Sigmoid colon (tissue), 7 donors: ENCODE measurements around the gene TRAF3IP1. TPM values are rescaled to one million over a fixed set of nuclear protein-coding genes. Genes with fewer than 3 reads are reported as not detected.

Experiments used
- DNase-seq: peaks from one replicate; pipeline ENCODE4 v3.0.0-alpha.2; 2019
- H3K27ac ChIP-seq, 4 donors: fragments of 200-600 bp; sonication (generic); one replicate each; pipeline ENCODE4 v1.5.1; 2016 to 2019; ENCODE audit warnings: mild to moderate bottlenecking in 1 of 4
- H3K27me3 ChIP-seq, 3 donors: fragments of 200-600 bp; sonication (generic); one replicate each; pipeline ENCODE4 v1.5.1; 2019; ENCODE audit warnings: mild to moderate bottlenecking in 1 of 3
- H3K36me3 ChIP-seq, 4 donors: fragments of 200-600 bp; sonication (generic); one replicate each; pipeline ENCODE4 v1.5.1; 2016 to 2019
- H3K4me1 ChIP-seq, 4 donors: fragments of 200-600 bp; sonication (generic); one replicate each; pipeline ENCODE4 v1.5.1; 2017 to 2019
- H3K4me3 ChIP-seq, 4 donors: fragments of 200-600 bp; sonication (generic); one replicate each; pipeline ENCODE4 v1.5.1; 2017 to 2019; ENCODE audit warnings: mild to moderate bottlenecking in 2 of 4, moderate library complexity in 1 of 4
- H3K9me3 ChIP-seq, 4 donors: fragments of 200-600 bp in 3 of 4; sonication (generic) in 3 of 4; one replicate each; pipeline versions ENCODE4 v1.5.1 to v1.6.1; 2013 to 2019
- EP300 ChIP-seq, 4 donors: sonication (generic); formaldehyde crosslinking; IDR thresholded peaks; one replicate each; pipeline ENCODE4 v1.6.1; 2017; ENCODE audit warnings: antibody characterized with exemption in 4 of 4
- POLR2A ChIP-seq, 2 donors: fragments of 450-650 bp; IDR thresholded peaks; one replicate each; pipeline ENCODE4 v1.6.1; 2016; ENCODE audit warnings: antibody characterized with exemption in 2 of 2, mild to moderate bottlenecking in 2 of 2, moderate library complexity in 2 of 2
- POLR2AphosphoS5 ChIP-seq, 4 donors: sonication (generic); formaldehyde crosslinking; IDR thresholded peaks; one replicate each; pipeline ENCODE4 v1.6.1; 2017; ENCODE audit warnings: antibody characterized with exemption in 4 of 4
- WGBS, 2 donors: extraction: QIAGEN DNeasy Blood & Tissue Kit; methylation state at CpG; one replicate each; pipeline ENCODE4 v1.1.7; 2013; 5-methylcytosine and 5-hydroxymethylcytosine counted together
- intact Hi-C: fragments of 100-400 bp; cut with DNase I; formaldehyde crosslinking; loops from one replicate; pipeline ENCODE4 v1.15.1; 2023
- polyA plus RNA-seq, 3 donors: library from polyadenylated mRNA; stranded (reverse); fragments of 200-250 nt; gene quantifications; one replicate each; pipeline ENCODE4 v1.2.3, GENCODE V29; 2013
- total RNA-seq, 4 donors: library from RNA; depleted of rRNA; stranded (reverse); fragments of >200 nt; gene quantifications; one replicate each; pipeline ENCODE4 v1.1.0, GENCODE V29; 2016
- TF ChIP-seq, protein P1 (sequence below), 4 experiments: fragments of 450-650 bp in 3 of 4; fragments of 200-600 bp in 1 of 4; IDR thresholded peaks; one replicate each; pipeline ENCODE4 v1.5.1; 2016 to 2019; ENCODE audit warnings: antibody characterized with exemption in 4 of 4, mild to moderate bottlenecking in 3 of 4, moderate library complexity in 2 of 4
- donor health status: healthy with polysubstance abuse.
- donor health status: Bipolar disorder and iron deficiency.
- donor health status: healthy.

Gene TRAF3IP1
- total and polyA plus RNA-seq, 7 donors: 6.9 to 20.8 (median 17.5) TPM

DNA sequence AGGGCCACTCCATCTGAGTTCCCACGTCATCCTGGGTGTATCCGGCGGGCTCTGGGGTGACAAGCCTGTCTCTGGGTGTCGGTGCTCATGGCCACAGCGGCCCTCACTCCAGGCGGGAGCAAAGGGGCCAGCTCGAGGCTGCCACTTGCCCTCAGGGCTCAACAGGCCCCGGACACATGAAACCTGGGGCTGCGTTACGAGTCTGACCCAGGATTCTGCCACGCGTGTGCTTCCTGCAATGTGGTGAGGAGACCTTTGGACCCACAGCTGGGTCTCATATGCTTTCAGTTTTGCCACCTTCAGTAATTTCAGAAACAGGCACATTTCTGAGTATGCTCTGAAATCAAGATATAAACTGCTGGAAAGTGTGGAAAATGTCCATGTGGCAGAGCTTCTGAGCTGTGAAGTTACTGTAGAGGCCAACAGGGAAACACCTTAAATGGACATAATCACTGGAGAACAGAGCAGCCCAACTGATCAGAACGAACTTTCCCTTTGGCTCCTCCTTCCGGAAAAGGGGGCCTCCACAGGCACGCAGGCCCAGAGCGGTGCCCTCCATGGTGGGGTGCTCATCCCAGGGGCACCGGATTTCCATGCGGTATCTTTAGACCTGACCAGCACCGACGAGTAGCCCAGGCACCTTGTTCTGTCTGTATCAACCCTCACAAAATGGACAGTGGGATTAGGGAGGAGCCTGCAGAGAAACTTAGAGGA is 46.0 kb upstream of the TRAF3IP1 start:
- H3K36me3 ChIP-seq: peaks cover 12 to 82% (median 46%) of the 10 kb centered on the region in 4 donors
- H3K4me3 ChIP-seq: no peak overlapping the region
- H3K27ac ChIP-seq: peak overlapping the region in 1 of 4 donors; percentile 41
- intact Hi-C loops: no loop called here
- H3K27me3 ChIP-seq: no peaks in the 10 kb centered on the region
- no peak for TF ChIP-seq EP300 (IDR thresholded peaks at IDR 0.05)
- TF ChIP-seq, protein P1, sequence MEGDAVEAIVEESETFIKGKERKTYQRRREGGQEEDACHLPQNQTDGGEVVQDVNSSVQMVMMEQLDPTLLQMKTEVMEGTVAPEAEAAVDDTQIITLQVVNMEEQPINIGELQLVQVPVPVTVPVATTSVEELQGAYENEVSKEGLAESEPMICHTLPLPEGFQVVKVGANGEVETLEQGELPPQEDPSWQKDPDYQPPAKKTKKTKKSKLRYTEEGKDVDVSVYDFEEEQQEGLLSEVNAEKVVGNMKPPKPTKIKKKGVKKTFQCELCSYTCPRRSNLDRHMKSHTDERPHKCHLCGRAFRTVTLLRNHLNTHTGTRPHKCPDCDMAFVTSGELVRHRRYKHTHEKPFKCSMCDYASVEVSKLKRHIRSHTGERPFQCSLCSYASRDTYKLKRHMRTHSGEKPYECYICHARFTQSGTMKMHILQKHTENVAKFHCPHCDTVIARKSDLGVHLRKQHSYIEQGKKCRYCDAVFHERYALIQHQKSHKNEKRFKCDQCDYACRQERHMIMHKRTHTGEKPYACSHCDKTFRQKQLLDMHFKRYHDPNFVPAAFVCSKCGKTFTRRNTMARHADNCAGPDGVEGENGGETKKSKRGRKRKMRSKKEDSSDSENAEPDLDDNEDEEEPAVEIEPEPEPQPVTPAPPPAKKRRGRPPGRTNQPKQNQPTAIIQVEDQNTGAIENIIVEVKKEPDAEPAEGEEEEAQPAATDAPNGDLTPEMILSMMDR (IDR thresholded peaks at IDR 0.05): no peak
- TF ChIP-seq POLR2A (IDR thresholded peaks at IDR 0.05): no peak
- no peak for TF ChIP-seq POLR2AphosphoS5 (IDR thresholded peaks at IDR 0.05)
- 50 to 82% methylated on average over 20 of the region's 20 CpGs for WGBS, 2 donors
- peaks cover 0 to 7% (median under 1%) of the 10 kb centered on the region in 4 donors for H3K4me1 ChIP-seq
- no peak for DNase-seq
- no peaks in the 10 kb centered on the region for H3K9me3 ChIP-seq

DNA sequence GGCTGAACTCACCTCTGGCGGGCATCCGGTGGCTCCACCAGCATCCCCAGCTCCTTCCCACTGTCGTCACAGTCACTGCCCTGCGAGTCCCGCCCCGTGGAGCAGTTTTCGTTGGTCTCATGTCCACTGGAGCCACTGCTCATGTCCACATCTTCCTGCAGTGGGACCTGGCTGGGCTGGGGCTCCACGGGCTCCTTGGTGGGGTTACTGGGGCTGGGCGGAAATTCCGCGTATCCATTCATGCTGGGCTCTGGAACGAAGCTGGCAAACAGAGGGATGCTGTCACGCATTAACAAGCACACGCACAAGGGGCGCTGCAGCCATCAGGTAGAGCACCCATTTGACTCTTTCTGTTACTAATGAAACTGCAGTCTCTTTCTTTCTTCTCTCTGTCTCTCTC is 42.6 kb upstream of the TRAF3IP1 start:
- intact Hi-C loops: no loop called here
- H3K36me3 ChIP-seq: peaks cover 6 to 49% (median 30%) of the 10 kb centered on the region in 4 donors
- H3K4me3 ChIP-seq: no peak overlapping the region
- peak; percentile 59 for DNase-seq
- TF ChIP-seq POLR2AphosphoS5 (IDR thresholded peaks at IDR 0.05) (no peak), EP300 (IDR thresholded peaks at IDR 0.05) (no peak), POLR2A (IDR thresholded peaks at IDR 0.05) (no peak)
- TF ChIP-seq, protein P1 (IDR thresholded peaks at IDR 0.05): no peak
- no peaks in the 10 kb centered on the region for H3K27me3 ChIP-seq
- 86 to 92% methylated on average over 15 of the region's 15 CpGs for WGBS, 2 donors
- H3K27ac ChIP-seq: no peak overlapping the region
- no peaks in the 10 kb centered on the region for H3K9me3 ChIP-seq
- H3K4me1 ChIP-seq: peaks cover 0 to 26% (median 7%) of the 10 kb centered on the region in 4 donors

DNA sequence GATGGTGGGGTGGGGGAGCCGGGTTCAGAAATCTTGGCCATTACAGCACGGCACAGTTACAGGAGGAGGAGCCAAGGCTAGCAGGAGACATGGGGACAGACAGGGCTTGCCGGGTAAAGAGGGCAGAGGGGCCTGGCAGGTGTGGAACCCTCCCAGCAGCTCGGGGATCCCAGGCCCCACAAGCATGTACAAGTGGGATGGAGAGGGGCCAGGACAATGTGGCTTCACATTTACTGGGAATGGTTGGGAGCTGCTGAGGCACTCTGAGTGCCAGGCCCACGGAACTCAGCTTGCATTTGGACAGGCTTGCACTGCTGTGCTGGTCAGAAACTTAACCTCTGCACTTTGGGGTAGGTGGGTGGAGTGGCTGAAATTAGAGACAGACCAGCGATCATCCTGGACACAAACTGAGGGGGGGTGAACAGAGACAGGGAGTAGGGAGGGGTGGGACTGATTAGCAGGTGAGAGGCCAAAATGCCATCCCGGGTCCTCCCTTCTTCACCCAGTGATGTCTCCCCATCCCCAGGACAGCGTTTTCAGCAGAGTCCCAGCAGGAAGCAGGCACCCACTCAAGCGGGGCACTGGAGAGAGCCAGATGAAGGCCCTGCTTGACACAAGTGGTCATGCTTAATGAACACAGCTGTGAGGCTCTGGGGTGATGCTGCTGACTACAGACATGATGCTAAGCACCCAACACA is 41.5 kb upstream of the TRAF3IP1 start:
- intact Hi-C loops: no loop called here
- WGBS, 2 donors: 72 to 80% methylated on average over 9 of the region's 9 CpGs
- H3K9me3 ChIP-seq: no peaks in the 10 kb centered on the region
- H3K27ac ChIP-seq: no peak overlapping the region
- H3K27me3 ChIP-seq: no peaks in the 10 kb centered on the region
- no peak overlapping the region for H3K4me3 ChIP-seq
- DNase-seq: peak; percentile 56
- H3K36me3 ChIP-seq: peaks cover 4 to 39% (median 27%) of the 10 kb centered on the region in 4 donors
- peaks cover 0 to 37% (median 7%) of the 10 kb centered on the region in 4 donors for H3K4me1 ChIP-seq
- TF ChIP-seq POLR2AphosphoS5 (IDR thresholded peaks at IDR 0.05) (no peak), EP300 (IDR thresholded peaks at IDR 0.05) (no peak), POLR2A (IDR thresholded peaks at IDR 0.05) (no peak)
- TF ChIP-seq, protein P1 (IDR thresholded peaks at IDR 0.05): no peak

DNA sequence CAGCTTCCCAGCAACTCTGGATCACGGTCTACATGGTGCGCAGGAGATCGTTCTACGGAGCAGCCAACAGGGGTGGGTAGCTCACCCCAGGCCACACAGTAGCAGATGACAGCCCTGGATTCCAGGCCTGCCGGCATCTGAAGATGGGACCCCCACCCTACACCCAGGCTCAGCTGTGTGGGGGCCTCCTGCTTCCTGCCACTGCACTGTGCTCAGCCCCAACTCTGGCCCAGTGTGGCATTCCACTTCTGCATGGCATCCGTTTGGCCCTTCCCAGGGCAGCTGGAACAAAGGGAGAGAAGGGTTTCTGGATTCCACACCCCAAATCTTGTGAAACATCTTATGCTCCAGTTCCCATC is 41.0 kb upstream of the TRAF3IP1 start:
- Histone ChIP-seq H3K36me3 (peaks cover 4 to 34% (median 25%) of the 10 kb centered on the region in 4 donors), H3K9me3 (no peaks in the 10 kb centered on the region), H3K4me1 (peaks cover 0 to 40% (median 9%) of the 10 kb centered on the region in 4 donors), H3K27ac (no peak overlapping the region), H3K27me3 (no peaks in the 10 kb centered on the region), H3K4me3 (no peak overlapping the region)
- intact Hi-C loops: no loop called here
- 89 to 96% methylated on average over 6 of the region's 6 CpGs for WGBS, 2 donors
- TF ChIP-seq POLR2AphosphoS5 (IDR thresholded peaks at IDR 0.05) (no peak), POLR2A (IDR thresholded peaks at IDR 0.05) (no peak), EP300 (IDR thresholded peaks at IDR 0.05) (no peak)
- TF ChIP-seq, protein P1 (IDR thresholded peaks at IDR 0.05): no peak
- DNase-seq: no peak
